ENCODE measurements around the gene RAB9A.

GRCh38 chrX:13716905-13717304 lies 28.0 kb downstream of the RAB9A start:
- TF ChIP-seq CTCF (conservative IDR thresholded peaks at IDR 0.05) (no peak), ZFX (IDR thresholded peaks at IDR 0.05) (no peak)
